Heart left ventricle (tissue), 16 donors: Measurements from ENCODE around the gene FYTTD1. TPM values are rescaled to one million over a fixed set of nuclear protein-coding genes. Genes with fewer than 3 reads are reported as not detected.

Experiments used
- ATAC-seq, 4 donors: fragments of 200-7000 bp; cut with Tn5 transposase; one replicate each; pipeline ENCODE4 v1.9.1; 2020 to 2022; ENCODE audit warnings: moderate library complexity in 4 of 4, mild to moderate bottlenecking in 3 of 4, moderate number of reproducible peaks in 1 of 4
- DNase-seq, 5 donors: peaks; one replicate each; pipeline ENCODE4 v3.0.0-alpha.2; 2020
- H3K27ac ChIP-seq, 12 donors: fragments of 200-600 bp; sonication (generic) in 4 of 12; one replicate each; pipeline versions ENCODE4 v1.5.0 to v1.8.0; 2016 to 2022; ENCODE audit warnings: mild to moderate bottlenecking in 2 of 12
- H3K27me3 ChIP-seq, 9 donors: fragments of 200-600 bp; sonication (generic) in 2 of 9; one replicate each; pipeline versions ENCODE4 v1.5.1 to v1.8.0; 2016 to 2022; ENCODE audit warnings: mild to moderate bottlenecking in 3 of 9
- H3K36me3 ChIP-seq, 9 donors: fragments of 200-600 bp; sonication (generic) in 2 of 9; one replicate each; pipeline versions ENCODE4 v1.5.0 to v1.8.0; 2018 to 2022; ENCODE audit warnings: mild to moderate bottlenecking in 2 of 9
- H3K4me1 ChIP-seq, 12 donors: fragments of 200-600 bp; sonication (generic) in 4 of 12; one replicate each; pipeline versions ENCODE4 v1.5.0 to v1.8.0; 2016 to 2022; ENCODE audit warnings: mild to moderate bottlenecking in 3 of 12
- H3K4me3 ChIP-seq, 12 donors: fragments of 200-600 bp; sonication (generic) in 4 of 12; one replicate each; pipeline versions ENCODE4 v1.5.0 to v1.8.0; 2017 to 2022; ENCODE audit warnings: mild to moderate bottlenecking in 9 of 12, moderate library complexity in 4 of 12
- H3K9me3 ChIP-seq, 12 donors: fragments of 200-600 bp; sonication (generic) in 4 of 12; one replicate each; pipeline versions ENCODE4 v1.5.0 to v1.8.0; 2016 to 2022; ENCODE audit warnings: mild to moderate bottlenecking in 1 of 12
- POLR2A ChIP-seq, 2 donors: fragments of 450-650 bp; IDR thresholded peaks; one replicate each; pipeline ENCODE4 v1.6.1; 2017; ENCODE audit warnings: antibody characterized with exemption in 2 of 2, mild to moderate bottlenecking in 2 of 2, moderate library complexity in 2 of 2
- WGBS, 4 donors: extraction: QIAGEN DNeasy Blood & Tissue Kit in 2 of 4; methylation state at CpG; one replicate each; pipeline versions ENCODE4 v1.1.5 to v1.1.7; 2013 to 2018; 5-methylcytosine and 5-hydroxymethylcytosine counted together
- intact Hi-C, 10 donors: fragments of 100-400 bp; cut with DNase I; formaldehyde crosslinking; loops; one replicate each; pipeline versions ENCODE4 v1.11.1 to v1.14.2; 2022
- polyA plus RNA-seq, 2 donors: library from polyadenylated mRNA; stranded (reverse); fragments of 200-250 nt; gene quantifications; one replicate each; pipeline ENCODE4 v1.2.3, GENCODE V29; 2013
- total RNA-seq, 9 donors: library from RNA; depleted of rRNA in 2 of 9; stranded (reverse); fragments of >200 nt in 2 of 9; fragmentation: NEBNext Ultra II Directional in 3 of 9; extraction: Animal tissue kit (Norgen Biotek cat#: 25700) in 3 of 9; gene quantifications; one replicate each; pipeline versions ENCODE4 v1.1.0 to v1.2.4, GENCODE V29; 2016 to 2023
- TF ChIP-seq, protein P1 (sequence below), 12 donors: fragments of 200-600 bp; sonication (generic) in 4 of 12; IDR thresholded peaks; one replicate each; pipeline versions ENCODE4 v1.5.0 to v1.8.0; 2018 to 2022; ENCODE audit warnings: antibody characterized with exemption in 12 of 12, mild to moderate bottlenecking in 5 of 12
- donor health status: ischemic (EF 13 %, LVEDD 7.1; RV severe dilation, severe dysfunction).
- donor health status: healthy with polysubstance abuse.
- donor health status: DM: no; HTN: yes; CAD: no.
- donor health status: DM: no; HTN: no; CAD: no.
- donor health status: ischemic (EF 25% LVEDD 6.9; RV normal size, moderate dysfunction).
- donor health status: ischemic (EF 25% LVEDD 5.7; RV mildly dilated, moderate dysfunction).
- donor health status: healthy.
- donor health status: DM: yes; HTN: yes; CAD: no.
- donor health status: ischemic (EF 35%, LVEDD 5.7; RV mildly dilated, moderate dysfunction).
- donor health status: nonischemic (EF 11% LVEDD 7.7; RV severe dilation, severe dysfunction).
- donor health status: DM: yes; HTN: yes; CAD: no.
- donor health status: PGD.
- donor health status: ischemic (EF 29% LVEDD 5.4; RV normal size, mild dysfunction).
- donor health status: nonischemic (EF 23%, LVEDD 6.1; RV moderate dilation, normal function).

The FYTTD1 gene
- total and polyA plus RNA-seq, 11 donors = 19.0 to 93.6 (median 72.5) TPM

DNA sequence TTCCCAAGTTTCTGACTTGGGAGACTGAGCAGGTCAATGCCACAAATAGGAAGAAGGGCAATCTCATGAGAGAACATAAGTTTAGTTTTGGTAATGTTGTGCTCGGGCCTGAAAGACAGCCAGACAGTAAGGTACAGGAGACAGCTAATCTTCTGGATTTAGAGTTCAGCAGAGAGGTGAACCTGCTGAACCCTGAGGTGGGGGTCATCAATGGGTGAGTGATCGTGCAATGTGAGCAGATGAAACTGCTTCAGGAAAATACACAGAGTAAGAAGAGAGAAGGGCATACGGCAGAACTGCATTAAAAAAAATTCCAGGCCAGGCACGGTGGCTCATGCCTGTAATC lies 36.2 kb upstream of the FYTTD1 start:
- Histone ChIP-seq H3K4me3 (peak overlapping the region in 1 of 12 donors; percentile 50), H3K4me1 (peaks cover 0 to 33% (median 20%) of the 10 kb centered on the region in 12 donors), H3K27me3 (no peaks in the 10 kb centered on the region), H3K9me3 (no peaks in the 10 kb centered on the region), H3K36me3 (peaks cover 0 to 40% (median 16%) of the 10 kb centered on the region in 9 donors), H3K27ac (peak overlapping the region; percentile 77 to 97 (median 92))
- ATAC-seq (no peak), DNase-seq (peak in 1 of 5 donors; percentile 53)
- intact Hi-C loops = loop anchor here in 6 of 10 donors (2.0 to 10.0 kb wide), 5 partner anchors 23 to 81 kb away; partner anchors contain the start of genes FYTTD1 (in 5 of the 6), LRCH3 (in 1 of the 6) and RUBCN (in 1 of the 6)
- 44 to 49% (median 44%) methylated on average over 4 of the region's 4 CpGs for WGBS, 4 donors
- TF ChIP-seq, protein P1, sequence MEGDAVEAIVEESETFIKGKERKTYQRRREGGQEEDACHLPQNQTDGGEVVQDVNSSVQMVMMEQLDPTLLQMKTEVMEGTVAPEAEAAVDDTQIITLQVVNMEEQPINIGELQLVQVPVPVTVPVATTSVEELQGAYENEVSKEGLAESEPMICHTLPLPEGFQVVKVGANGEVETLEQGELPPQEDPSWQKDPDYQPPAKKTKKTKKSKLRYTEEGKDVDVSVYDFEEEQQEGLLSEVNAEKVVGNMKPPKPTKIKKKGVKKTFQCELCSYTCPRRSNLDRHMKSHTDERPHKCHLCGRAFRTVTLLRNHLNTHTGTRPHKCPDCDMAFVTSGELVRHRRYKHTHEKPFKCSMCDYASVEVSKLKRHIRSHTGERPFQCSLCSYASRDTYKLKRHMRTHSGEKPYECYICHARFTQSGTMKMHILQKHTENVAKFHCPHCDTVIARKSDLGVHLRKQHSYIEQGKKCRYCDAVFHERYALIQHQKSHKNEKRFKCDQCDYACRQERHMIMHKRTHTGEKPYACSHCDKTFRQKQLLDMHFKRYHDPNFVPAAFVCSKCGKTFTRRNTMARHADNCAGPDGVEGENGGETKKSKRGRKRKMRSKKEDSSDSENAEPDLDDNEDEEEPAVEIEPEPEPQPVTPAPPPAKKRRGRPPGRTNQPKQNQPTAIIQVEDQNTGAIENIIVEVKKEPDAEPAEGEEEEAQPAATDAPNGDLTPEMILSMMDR (IDR thresholded peaks at IDR 0.05) = no peak
- TF ChIP-seq POLR2A (IDR thresholded peaks at IDR 0.05) = no peak

DNA sequence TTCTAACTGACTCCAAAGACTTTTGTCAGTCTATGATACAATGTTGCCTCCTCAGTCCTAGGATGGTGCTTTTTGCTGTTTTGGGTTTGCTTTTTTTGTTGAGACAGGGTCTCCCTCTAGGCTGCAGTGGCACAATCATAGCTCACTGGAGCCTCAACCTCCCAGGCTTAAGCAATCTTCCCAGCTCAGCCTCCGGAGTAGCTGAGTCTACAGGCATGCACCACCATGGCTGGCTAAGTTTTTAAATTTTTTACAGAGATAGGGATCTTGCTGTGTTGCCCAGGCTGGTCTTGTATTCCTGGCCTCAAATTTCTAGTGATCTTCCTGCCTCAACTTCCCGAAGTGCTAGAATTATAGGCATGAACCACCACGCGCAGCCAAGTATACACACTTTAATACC lies 35.4 kb upstream of the FYTTD1 start:
- TF ChIP-seq POLR2A (IDR thresholded peaks at IDR 0.05) = no peak
- DNase-seq (no peak), ATAC-seq (no peak)
- WGBS, 4 donors = 95 to 99% (median 97%) methylated on average over 4 of the region's 4 CpGs
- Histone ChIP-seq H3K4me1 (peaks cover 0 to 33% (median 20%) of the 10 kb centered on the region in 12 donors), H3K9me3 (no peaks in the 10 kb centered on the region), H3K27ac (peak overlapping the region in 11 of 12 donors; percentile 77 to 97 (median 92)), H3K27me3 (no peaks in the 10 kb centered on the region), H3K4me3 (no peak overlapping the region), H3K36me3 (peaks cover 0 to 40% (median 16%) of the 10 kb centered on the region in 9 donors)
- intact Hi-C loops = loop anchor here in 5 of 10 donors (5.0 to 10.0 kb wide), 3 partner anchors 33 to 81 kb away; partner anchors contain the start of genes FYTTD1 (in 3 of the 5) and LRCH3 (in 1 of the 5)

DNA sequence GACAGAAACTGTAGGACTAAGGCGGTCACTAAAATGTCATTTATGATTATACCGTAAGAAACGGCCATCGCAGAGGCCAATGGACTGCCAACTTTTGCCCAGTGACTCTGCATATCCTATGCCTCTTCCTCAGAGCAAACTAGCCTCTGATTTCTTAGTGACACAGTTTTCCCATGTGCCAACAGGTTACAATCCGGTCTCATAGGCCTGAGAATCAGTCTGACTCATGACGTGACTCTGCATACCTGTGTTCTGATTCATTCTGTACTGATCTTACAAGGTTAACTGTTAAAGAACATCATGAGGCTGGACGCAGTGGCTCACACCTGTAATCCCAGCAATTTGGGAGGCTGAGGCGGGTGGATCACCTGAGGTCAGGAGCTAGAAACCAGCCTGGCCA lies 30.8 kb upstream of the FYTTD1 start:
- Histone ChIP-seq H3K4me3 (no peak overlapping the region), H3K9me3 (peaks cover 0 to 17% (median 5%) of the 10 kb centered on the region in 12 donors), H3K27me3 (no peaks in the 10 kb centered on the region), H3K36me3 (peaks cover 0 to 39% (median 16%) of the 10 kb centered on the region in 9 donors), H3K4me1 (peaks cover 0 to 18% (median 1%) of the 10 kb centered on the region in 12 donors), H3K27ac (peak overlapping the region in 1 of 12 donors; percentile 5)
- 87 to 89% (median 88%) methylated on average over 8 of the region's 8 CpGs for WGBS, 4 donors
- intact Hi-C loops = loop anchor here in 1 of 10 donors (10.0 kb wide), 1 partner anchor 76 kb away; the partner anchor contains the start of gene LRCH3
- DNase-seq (no peak), ATAC-seq (peak in 2 of 4 donors; percentile 39 to 59)
- TF ChIP-seq POLR2A (IDR thresholded peaks at IDR 0.05) = no peak
- TF ChIP-seq, protein P1 (IDR thresholded peaks at IDR 0.05) = no peak

DNA sequence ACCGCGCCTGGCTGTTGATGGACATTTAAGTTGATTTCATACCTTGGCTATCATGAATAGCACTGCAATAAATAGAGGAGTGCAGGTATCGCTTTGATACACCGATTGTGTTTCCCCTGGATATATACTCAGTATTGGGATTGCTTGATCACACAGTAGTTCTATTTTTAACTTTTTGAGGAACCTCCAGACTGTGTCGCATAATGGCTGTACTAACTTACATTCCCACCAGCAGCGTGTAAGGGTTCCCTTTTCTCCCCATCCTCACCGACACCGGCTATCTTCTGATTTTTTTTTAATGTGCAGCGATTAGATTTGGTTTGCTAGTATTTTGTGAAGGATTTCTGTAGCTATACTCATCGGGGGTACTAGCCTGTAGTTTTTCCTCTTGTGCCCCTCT lies 29.0 kb upstream of the FYTTD1 start:
- TF ChIP-seq POLR2A (IDR thresholded peaks at IDR 0.05) = no peak
- TF ChIP-seq, protein P1 (IDR thresholded peaks at IDR 0.05) = no peak
- ATAC-seq (peak in 1 of 4 donors; percentile 27), DNase-seq (no peak)
- Histone ChIP-seq H3K4me3 (no peak overlapping the region), H3K9me3 (peaks cover 0 to 17% (median 5%) of the 10 kb centered on the region in 12 donors), H3K4me1 (peaks cover 0 to 20% (median 0%) of the 10 kb centered on the region in 12 donors), H3K27me3 (no peaks in the 10 kb centered on the region), H3K36me3 (peaks cover 0 to 34% (median 14%) of the 10 kb centered on the region in 9 donors), H3K27ac (no peak overlapping the region)
- intact Hi-C loops = no loop called here
- 91 to 98% (median 96%) methylated on average over 10 of the region's 10 CpGs for WGBS, 4 donors
